ENCODE results near the gene KRTAP5-4.
"Not testable (repeated sequence)": the region's sequence is repeated elsewhere in the genome, so short reads cannot be mapped to it uniquely, and the experiment has no call there.

KRTAP5-4 gene

DNA sequence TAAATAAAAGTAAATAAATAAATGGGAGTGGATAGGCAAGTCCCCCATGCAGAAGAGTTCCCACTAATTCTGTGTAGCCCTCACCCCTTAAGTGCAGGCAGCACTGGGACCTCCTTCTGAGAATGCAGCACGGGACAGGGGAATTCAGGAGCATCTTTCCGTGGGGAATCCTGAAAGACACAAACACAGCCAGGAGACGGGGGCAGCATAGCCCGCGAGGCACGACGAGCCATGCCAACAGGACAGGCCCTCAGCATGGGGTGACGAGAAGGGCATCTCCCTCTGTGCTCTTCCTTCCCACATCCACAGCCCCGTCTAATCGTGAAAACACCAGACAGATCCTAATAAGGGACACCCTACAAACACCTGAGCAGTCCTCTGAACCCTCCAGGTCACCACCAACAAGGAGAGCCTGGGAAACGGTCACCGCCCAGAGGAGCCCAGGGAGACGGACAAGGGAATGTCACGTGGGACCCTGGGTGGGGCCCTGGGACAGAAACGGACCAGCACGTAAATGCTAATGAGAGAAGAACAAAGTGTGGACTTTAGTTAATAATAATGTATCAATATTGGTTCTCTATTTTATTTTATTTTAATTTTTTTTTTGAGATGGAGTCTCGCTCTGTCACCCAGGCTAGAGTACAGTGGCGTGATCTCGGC lies 14.5 kb upstream of the KRTAP5-4 start:
- no peak for DNase-seq

- DNase-seq: no peak
Observed at GRCh38 chr11:1633864-1634263, 11.9 kb upstream of the KRTAP5-4 start.

GRCh38 chr11:1632053-1632714 lies 10.2 kb upstream of the KRTAP5-4 start:
- DNase-seq: peak; percentile 57

DNA sequence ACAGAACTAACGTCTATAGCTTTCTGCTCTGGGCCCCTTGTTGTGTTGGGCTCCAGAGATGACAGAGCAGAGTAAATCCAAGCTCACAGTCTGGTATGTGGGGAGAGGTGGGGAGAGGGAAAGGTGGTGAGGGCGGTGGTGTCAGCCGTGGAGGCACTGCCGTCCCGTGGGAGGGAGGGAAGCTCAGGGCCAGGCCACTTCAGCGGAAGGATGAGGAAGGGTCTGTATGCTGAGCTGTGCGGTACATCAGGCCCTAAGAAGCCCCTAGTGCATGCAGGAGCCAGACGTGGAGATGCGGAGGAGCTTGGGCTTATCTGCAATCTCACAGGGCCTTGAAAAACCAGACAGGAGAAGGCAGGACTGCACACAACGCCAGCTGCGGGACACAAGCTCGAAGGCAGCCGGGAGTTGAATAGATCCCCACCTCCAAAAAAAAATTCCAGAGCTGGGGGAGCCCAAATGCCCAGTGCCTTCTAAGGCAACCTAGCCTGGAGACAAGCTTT lies 9.2 kb upstream of the KRTAP5-4 start:
- no peak for DNase-seq

DNA sequence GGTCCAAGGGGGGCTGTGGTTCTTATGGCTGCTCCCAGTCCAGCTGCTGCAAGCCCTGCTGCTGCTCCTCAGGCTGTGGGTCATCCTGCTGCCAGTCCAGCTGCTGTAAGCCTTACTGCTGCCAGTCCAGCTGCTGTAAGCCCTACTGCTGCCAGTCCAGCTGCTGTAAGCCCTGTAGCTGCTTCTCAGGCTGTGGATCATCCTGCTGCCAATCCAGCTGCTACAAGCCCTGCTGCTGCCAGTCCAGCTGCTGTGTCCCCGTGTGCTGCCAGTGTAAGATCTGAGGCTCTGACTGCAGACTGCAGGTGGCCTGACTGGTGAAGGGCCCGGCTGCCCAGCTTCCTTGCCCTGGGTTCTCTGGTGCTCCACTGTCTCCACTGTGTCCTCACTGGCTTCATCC lies 8.3 kb upstream of the KRTAP5-4 start:
- DNase-seq: no peak

GRCh38 chr11:1629326-1630185 lies 7.6 kb upstream of the KRTAP5-4 start, which contains the start of gene KRTAP5-5:
Gene KRTAP5-5, plus strand, starts transcription at chr11:1629775. Its CDS starts 66 bp downstream, at chr11:1629841.
- no peak for DNase-seq

DNA sequence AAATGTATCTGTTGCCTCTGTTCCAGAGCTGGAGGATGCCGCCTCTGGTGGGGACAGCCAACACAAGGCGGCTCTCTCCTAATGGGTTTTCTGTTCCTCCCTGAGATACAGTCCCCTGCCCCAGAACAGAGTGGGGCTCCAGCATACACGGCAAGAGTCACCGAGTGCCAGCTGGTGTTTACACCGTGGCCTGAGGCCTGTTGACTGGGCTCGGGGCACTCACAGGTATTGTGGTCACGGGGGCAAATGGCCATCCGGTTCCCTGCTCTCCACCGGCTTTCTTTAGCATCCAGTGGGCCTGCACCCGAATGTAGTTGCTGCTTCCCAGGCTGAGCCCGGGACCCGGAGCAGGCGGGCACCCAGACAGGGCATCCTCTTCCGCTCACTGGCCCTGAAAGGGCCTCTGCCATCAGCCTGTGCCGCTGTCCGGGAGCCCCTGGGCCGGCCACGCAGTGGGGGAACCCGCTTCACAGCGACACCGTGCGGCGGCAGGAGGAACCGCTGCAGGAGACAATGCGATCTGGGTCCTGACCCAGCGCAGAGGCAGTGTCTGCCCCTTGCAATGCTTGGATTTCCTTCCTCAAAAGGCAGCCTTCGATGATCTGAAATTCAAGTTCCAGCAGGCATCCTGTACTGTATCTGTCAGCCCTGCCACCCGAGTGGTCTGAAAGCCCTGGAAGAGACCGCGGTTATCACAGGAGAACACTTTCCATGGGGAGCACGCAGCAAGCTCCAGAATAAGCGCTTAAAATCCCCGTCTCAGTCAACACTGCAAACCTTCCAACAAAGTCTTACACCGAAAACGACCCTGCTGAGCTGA lies 6.8 kb upstream of the KRTAP5-4 start:
- DNase-seq: no peak

DNA sequence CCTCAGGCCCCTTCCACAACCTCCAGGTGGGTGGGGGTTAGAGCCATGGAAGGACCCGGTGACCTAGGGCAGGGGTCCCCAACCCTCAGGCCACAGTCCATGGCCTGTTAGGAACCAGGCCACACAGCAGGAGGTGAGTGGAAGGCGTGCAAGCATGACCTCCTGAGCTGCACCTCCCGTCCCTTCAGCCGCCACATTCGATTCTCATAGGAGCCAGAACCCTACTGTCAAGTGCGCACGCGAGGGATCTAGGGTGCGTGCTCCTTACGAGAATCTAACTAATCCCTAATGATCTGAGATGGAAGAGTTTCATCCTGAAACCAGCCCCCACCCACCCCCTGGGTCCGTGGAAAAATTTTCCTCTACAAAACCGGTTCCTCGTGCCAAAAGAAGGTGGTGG lies 3.6 kb upstream of the KRTAP5-4 start:
- no peak for DNase-seq

GRCh38 chr11:1624621-1625020 lies 2.7 kb upstream of the KRTAP5-4 start:
- DNase-seq: no peak

DNA sequence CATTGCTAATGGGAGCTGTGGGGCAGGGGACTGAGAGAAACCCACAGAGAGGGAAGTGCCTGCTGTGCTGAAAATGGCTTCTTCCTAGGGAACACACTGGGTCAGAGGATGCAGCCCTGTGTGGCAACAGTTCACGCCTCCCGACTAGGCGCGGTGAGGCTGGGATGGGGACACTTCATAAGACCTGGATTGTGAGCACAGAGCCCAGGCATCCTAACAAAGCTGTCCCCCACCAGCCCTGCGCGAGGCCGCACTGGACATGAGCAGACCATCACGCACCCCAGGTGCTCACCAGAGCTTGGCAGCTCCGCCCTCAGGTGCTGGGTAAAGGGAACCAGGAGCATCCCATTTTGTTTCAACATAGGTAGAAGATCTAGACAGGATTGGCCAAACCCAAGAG lies 1.8 kb upstream of the KRTAP5-4 start:
- DNase-seq: no peak

DNA sequence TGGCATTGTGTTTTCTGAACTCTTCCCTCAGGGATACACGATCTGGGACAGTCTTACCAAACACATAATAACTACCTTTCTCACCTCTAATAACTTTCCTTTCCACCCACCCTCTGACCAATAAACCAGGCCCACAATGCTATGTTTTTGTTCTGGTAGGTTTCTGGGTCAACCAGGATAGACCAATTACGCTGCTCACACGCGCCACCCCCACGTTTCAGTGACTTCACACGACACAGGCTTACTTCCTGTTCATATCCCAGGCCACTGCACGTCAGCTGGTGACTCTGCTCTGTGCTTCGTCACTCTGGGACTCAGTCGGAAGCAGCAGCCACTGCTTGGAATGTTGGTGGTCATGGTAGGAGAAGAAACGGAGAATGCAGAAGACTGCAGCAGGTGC lies 2.5 kb downstream of the KRTAP5-4 start:
- no peak for DNase-seq

DNA sequence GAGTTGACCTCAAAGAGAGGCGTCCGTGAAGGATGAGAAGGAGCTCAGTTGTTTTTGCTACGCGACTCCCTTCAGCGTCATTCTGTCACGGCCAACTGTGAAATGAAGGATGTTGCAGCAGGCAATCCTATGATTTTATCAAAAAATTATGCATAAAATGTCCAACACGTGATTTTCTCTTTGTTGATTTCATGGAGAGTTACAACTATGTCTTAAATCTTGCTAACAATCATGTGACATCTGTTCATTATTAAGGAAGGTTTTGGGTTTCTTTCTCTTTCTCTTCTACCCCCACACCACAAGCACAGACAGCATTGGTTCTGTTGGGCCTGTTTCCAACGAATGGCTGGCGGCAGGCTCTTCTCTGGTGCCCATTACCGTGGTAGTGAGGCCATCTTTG lies 3.7 kb downstream of the KRTAP5-4 start:
- no peak for DNase-seq

DNA sequence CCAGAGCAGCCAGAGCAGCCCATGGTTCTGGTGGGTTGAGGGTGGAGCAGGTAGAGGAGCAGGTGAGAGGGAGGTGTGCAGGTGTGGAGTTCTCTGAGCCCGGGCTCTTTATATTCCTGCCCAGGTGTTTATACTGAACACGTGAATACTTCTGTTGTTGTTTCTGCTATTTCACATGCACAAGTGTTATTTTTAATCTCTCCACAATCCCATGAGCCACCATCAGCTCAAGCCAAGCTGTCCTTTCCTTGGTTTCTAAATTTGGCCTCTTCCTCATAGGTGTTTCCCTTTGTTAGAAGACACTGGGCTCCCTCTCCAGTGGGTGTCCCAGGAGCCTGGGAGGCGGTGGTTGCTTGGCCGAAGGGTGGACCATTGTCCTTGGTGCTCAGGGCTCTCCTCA lies 13.6 kb downstream of the KRTAP5-4 start, which contains the start of gene KRTAP5-3:
Gene KRTAP5-3 (minus strand): TSS at position 101 of the 400 bp plus-strand sequence. CDS start 78 bp downstream, at position 23.
- DNase-seq: peak; percentile 39

DNA sequence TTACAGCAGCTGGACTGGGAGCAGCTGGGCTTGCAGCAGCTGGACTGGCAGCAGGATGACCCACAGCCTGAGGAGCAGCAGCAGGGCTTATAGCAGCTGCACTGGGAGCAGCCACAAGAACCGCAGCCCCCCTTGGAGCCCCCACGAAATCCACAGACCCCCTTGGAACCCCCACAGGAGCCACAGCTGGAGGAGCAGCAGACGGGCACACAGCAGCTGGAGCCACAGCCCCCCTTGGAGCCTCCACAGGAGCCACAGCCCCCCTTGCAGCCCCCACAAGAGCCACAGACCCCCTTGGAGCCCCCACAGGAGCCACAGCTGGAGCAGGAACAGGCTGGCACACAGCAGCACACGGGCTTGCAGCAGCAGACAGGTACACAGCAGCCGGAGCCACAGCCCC lies 14.0 kb downstream of the KRTAP5-4 start:
- not testable (repeated sequence) for DNase-seq

- DNase-seq: not testable (repeated sequence)
Observed at GRCh38 chr11:1607156-1607845, 14.6 kb downstream of the KRTAP5-4 start.

DNA sequence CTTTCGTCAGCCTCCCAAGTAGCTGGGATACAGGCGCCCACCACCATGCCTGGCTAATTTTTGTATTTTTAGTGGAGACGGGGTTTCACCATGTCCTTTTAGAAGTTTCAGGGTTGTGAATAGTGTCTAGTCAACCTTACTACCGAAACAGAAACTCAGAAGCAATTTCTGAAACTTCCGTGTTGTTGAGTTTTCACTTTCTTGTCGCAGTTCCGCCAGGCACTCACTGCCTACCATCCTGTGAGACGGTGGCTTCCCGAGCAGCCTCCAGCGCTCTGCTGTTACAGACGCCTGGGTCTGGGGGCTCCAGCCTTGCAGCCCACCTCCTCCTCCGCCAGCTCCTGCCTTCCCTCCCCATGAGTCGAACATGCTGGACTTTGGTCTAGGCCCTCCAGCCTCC lies 16.0 kb downstream of the KRTAP5-4 start:
- DNase-seq: not testable (repeated sequence)

DNA sequence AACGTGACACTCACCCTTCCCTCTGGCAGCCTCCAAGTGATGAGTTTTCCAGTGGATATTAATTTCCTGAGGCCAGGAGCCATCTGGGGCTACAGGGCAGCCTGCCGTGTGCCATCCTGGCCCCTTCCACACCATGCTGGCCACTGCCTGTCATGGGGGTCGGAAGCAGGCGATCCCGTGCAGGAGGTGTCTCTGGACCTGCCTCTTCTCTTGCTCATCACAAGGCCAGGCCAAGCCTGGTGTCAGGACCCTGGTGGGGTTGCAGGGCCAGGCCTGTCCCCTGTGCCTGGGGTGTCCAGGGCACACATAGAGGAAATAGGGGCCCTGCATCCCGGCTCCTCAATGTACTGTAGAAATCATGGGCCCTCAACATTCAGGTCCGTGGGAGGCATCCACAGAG lies 17.2 kb downstream of the KRTAP5-4 start:
- no peak for DNase-seq

DNA sequence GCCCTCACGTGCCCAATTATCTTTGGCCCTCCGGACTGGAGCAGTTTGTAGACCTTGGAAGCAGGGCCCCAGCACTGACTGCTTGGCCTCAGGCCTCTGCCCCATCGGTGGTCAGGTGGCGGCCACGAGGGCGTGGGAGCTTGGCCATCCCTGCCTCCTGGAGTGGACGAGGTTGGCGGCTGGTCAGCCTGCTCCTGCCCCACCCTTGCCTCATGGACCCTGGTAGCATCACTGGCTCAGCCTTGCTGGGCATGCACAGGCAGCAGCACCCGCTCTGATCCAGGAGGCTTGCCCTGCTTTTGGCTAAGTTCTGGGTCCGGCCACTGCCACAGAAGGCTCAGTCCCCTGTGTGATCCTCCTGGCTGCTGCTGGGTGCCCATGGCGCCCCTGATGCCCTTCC lies 17.8 kb downstream of the KRTAP5-4 start:
- no peak for DNase-seq

DNA sequence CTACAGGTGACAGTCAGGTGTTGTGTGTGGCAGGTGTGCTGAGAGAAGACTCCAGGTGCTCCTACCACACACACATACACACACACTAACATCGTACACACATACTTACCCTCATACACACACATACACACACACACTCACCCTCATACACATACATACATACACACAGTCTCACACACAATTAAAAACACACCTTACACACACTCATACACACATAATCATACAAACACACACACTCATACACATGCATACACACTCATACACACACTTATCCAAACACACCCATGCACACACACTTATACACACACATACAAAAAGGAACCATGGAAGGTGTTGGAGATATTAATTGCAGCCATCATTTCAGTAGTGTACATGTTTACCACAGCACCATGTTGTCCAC lies 18.3 kb downstream of the KRTAP5-4 start:
- no peak for DNase-seq

DNA sequence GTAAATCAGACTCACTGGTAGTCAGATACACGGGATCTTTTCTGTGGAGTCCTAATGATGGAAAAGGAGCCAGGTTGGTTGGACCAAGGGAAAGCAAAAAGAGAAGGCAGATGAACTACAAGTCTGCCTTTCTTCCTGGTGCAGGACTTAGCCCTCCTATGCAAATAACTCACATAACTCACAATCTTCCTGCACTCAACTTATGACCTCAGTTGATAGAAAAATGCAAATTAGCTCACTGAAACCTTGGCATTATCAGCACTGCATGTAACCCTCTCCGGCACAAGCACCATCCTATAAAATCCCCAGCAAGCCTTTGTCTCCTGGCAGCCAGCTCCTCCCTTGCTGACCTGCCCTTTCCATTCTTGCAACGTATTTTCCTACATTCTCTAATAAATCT lies 20.3 kb downstream of the KRTAP5-4 start:
- not testable (repeated sequence) for DNase-seq

- DNase-seq: no peak
Observed at GRCh38 chr11:1600626-1601025, 21.3 kb downstream of the KRTAP5-4 start.

- no peak for DNase-seq
Observed at GRCh38 chr11:1598816-1599215, 23.1 kb downstream of the KRTAP5-4 start.

All from NCI-H2029 (cell line).